Activated CD4-positive, CD25-positive, alpha-beta regulatory T cell treated with anti-CD3 and anti-CD28 coated beads, Interleukin-2, amount 50 U/mL, for 24 hours (primary cell): ENCODE data around the gene GAGE12C.
"Not testable (repeated sequence)": the region's sequence is repeated elsewhere in the genome, so short reads cannot be mapped to it uniquely, and the experiment has no call there.

Experiments used
- ATAC-seq, 2 donors: fragments of 150-1000 bp; cut with Tn5 transposase; one replicate each; pipeline ENCODE4 v1.10.0; 2021; ENCODE audit warnings: mild to moderate bottlenecking in 1 of 2, moderate library complexity in 1 of 2

Gene GAGE12C, protein sequence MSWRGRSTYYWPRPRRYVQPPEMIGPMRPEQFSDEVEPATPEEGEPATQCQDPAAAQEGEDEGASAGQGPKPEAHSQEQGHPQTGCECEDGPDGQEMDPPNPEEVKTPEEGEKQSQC

DNA sequence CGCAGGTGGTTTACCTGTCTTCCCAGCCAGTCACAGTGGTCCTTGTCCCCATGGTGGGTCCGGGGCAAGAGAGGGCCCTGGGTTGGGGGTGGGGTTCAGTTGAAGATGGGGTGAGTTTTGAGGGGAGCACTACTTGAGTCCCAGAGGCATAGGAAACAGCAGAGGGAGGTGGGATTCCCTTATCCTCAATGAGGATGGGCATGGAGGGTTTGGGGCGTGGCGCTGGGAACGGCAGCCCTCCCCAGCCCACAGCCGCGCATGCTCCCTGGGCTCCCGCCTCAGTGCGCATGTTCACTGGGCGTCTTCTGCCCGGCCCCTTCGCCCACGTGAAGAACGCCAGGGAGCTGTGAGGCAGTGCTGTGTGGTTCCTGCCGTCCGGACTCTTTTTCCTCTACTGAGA, at the start of gene GAGE12C:
Gene GAGE12C (plus strand): TSS at position 301 of the 400 bp plus-strand sequence. CDS start 1,155 bp downstream, outside the sequence.
- not testable (repeated sequence) for ATAC-seq

DNA sequence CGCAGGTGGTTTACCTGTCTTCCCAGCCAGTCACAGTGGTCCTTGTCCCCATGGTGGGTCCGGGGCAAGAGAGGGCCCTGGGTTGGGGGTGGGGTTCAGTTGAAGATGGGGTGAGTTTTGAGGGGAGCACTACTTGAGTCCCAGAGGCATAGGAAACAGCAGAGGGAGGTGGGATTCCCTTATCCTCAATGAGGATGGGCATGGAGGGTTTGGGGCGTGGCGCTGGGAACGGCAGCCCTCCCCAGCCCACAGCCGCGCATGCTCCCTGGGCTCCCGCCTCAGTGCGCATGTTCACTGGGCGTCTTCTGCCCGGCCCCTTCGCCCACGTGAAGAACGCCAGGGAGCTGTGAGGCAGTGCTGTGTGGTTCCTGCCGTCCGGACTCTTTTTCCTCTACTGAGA, 9.5 kb downstream of the GAGE12C start, which contains the start of gene GAGE12D:
Gene GAGE12D (plus strand): TSS at position 301 of the 400 bp plus-strand sequence. CDS start 1,155 bp downstream, outside the sequence.
- ATAC-seq, result not testable (repeated sequence)

DNA sequence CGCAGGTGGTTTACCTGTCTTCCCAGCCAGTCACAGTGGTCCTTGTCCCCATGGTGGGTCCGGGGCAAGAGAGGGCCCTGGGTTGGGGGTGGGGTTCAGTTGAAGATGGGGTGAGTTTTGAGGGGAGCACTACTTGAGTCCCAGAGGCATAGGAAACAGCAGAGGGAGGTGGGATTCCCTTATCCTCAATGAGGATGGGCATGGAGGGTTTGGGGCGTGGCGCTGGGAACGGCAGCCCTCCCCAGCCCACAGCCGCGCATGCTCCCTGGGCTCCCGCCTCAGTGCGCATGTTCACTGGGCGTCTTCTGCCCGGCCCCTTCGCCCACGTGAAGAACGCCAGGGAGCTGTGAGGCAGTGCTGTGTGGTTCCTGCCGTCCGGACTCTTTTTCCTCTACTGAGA, 19.0 kb downstream of the GAGE12C start, which contains the start of gene GAGE12E:
Gene GAGE12E (plus strand): TSS at position 301 of the 400 bp plus-strand sequence. CDS start 1,155 bp downstream, outside the sequence.
- ATAC-seq, result not testable (repeated sequence)

DNA sequence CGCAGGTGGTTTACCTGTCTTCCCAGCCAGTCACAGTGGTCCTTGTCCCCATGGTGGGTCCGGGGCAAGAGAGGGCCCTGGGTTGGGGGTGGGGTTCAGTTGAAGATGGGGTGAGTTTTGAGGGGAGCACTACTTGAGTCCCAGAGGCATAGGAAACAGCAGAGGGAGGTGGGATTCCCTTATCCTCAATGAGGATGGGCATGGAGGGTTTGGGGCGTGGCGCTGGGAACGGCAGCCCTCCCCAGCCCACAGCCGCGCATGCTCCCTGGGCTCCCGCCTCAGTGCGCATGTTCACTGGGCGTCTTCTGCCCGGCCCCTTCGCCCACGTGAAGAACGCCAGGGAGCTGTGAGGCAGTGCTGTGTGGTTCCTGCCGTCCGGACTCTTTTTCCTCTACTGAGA, 28.6 kb downstream of the GAGE12C start, which contains the start of gene GAGE12F:
Gene GAGE12F (plus strand): TSS at position 301 of the 400 bp plus-strand sequence. CDS start 1,155 bp downstream, outside the sequence.
- ATAC-seq, result not testable (repeated sequence)

DNA sequence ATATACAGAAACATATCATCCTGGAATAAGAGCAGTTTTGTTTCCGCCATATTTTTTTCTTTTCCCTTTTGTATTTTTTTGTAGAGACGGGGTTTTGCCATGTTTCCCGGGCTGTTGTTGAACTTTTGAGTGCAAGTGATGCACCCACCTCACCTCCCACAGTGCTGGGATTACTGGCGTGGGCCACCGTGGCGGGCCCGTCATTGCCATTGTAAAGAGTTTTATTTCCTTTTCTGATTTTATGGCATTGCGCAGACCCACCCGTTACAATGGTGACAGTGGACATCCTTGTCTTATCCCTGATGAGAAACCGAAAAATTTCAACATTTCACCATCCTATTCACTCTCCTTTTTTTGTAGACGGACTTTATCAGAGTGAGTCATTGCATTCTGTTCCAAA, 36.8 kb downstream of the GAGE12C start:
- ATAC-seq, result not testable (repeated sequence)

DNA sequence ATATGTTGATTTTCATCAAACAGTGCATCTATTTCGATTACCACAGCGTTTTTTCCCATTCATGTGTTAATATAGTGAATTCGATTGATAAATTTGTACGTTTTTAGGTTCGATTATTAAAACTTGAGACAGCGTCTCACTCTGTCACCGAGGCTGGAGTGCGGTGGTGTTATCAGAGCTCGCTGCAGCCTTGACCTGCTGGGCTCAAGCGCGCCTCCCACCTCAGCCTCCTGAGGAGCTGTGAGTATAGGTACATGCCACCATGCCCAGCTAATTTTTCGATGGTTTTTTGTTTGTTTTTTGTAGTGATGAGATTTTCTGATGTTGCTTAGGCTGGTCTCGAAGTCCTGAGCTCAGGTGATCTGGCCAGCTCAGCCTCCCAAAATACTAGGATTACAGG, 37.2 kb downstream of the GAGE12C start:
- not testable (repeated sequence) for ATAC-seq

DNA sequence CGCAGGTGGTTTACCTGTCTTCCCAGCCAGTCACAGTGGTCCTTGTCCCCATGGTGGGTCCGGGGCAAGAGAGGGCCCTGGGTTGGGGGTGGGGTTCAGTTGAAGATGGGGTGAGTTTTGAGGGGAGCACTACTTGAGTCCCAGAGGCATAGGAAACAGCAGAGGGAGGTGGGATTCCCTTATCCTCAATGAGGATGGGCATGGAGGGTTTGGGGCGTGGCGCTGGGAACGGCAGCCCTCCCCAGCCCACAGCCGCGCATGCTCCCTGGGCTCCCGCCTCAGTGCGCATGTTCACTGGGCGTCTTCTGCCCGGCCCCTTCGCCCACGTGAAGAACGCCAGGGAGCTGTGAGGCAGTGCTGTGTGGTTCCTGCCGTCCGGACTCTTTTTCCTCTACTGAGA, 38.1 kb downstream of the GAGE12C start, which contains the start of gene GAGE12G:
Gene GAGE12G (plus strand): TSS at position 301 of the 400 bp plus-strand sequence. CDS start 1,155 bp downstream, outside the sequence.
- ATAC-seq, result not testable (repeated sequence)

DNA sequence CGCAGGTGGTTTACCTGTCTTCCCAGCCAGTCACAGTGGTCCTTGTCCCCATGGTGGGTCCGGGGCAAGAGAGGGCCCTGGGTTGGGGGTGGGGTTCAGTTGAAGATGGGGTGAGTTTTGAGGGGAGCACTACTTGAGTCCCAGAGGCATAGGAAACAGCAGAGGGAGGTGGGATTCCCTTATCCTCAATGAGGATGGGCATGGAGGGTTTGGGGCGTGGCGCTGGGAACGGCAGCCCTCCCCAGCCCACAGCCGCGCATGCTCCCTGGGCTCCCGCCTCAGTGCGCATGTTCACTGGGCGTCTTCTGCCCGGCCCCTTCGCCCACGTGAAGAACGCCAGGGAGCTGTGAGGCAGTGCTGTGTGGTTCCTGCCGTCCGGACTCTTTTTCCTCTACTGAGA, 47.7 kb downstream of the GAGE12C start, which contains the start of gene GAGE12H:
Gene GAGE12H (plus strand): TSS at position 301 of the 400 bp plus-strand sequence. CDS start 1,155 bp downstream, outside the sequence.
- ATAC-seq, result not testable (repeated sequence)
